ENCODE data around the gene PELI3.
"Not testable (repeated sequence)": the region's sequence is repeated elsewhere in the genome, so short reads cannot be mapped to it uniquely, and the experiment has no call there.

The PELI3 gene

DNA sequence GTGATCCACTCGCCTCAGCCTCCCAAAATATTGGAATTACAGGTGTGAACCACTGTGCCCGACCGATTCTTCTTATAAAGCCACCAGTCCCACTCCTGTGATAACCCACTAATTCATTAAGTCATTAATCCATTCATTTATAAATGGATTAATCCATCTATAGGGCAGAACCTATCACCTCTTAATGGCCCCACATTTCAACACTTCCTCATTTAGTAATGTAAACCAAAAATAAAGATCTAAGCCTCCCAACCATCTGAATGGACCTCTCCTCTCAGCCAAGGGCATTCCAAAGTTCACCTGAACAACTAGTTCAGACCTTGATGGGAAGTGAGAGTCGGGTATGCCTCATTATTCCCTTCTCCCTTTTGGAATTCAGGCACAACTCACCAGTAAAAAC is 18.2 kb upstream of the PELI3 start:
- H3K27me3 ChIP-seq (ENCODE audit: control insufficient read depth, insufficient read depth, low read length, poor library complexity, severe bottlenecking): no peaks in the 10 kb centered on the region
- no peak overlapping the region for H3K4me3 ChIP-seq (ENCODE audit: insufficient read depth, low read depth, low read length)
- H3K4me1 ChIP-seq (ENCODE audit: control insufficient read depth, insufficient read depth, low read length): no peaks in the 10 kb centered on the region
- WGBS, 2 experiments: 87 to 88% methylated on average over 4 of the region's 4 CpGs
- H3K36me3 ChIP-seq (ENCODE audit: control insufficient read depth, insufficient read depth, low read length): no peaks in the 10 kb centered on the region
- no peak overlapping the region for H3K27ac ChIP-seq (ENCODE audit: insufficient read depth, low read depth, low read length, poor library complexity, severe bottlenecking)
- H3K9me3 ChIP-seq (ENCODE audit: control insufficient read depth, low read length): no peaks in the 10 kb centered on the region

DNA sequence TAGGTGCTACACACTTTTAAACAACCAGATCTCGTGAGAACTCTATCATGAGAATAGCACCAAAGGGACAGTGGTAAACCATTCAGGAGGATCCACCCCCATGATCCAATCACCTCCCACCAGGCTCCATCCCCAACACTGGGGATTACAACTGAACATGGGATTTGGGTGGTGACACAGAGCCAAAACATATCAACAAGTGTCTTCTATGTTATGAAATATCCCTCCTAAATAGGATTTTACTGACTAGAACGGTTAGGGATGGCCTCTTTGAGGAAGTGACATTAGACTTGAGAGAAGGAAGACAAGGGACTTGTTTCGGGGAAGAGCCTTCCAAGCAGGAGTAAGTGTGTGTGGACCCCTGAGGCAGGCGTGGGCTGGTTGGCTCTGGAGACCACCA is 16.1 kb upstream of the PELI3 start:
- Histone ChIP-seq H3K9me3 (ENCODE audit: control insufficient read depth, low read length) (no peaks in the 10 kb centered on the region), H3K4me3 (ENCODE audit: insufficient read depth, low read depth, low read length) (no peak overlapping the region), H3K27ac (ENCODE audit: insufficient read depth, low read depth, low read length, poor library complexity, severe bottlenecking) (no peak overlapping the region), H3K27me3 (ENCODE audit: control insufficient read depth, insufficient read depth, low read length, poor library complexity, severe bottlenecking) (no peaks in the 10 kb centered on the region), H3K4me1 (ENCODE audit: control insufficient read depth, insufficient read depth, low read length) (no peaks in the 10 kb centered on the region), H3K36me3 (ENCODE audit: control insufficient read depth, insufficient read depth, low read length) (no peaks in the 10 kb centered on the region)
- WGBS, 2 experiments: 82 to 86% methylated on average over 4 of the region's 4 CpGs

DNA sequence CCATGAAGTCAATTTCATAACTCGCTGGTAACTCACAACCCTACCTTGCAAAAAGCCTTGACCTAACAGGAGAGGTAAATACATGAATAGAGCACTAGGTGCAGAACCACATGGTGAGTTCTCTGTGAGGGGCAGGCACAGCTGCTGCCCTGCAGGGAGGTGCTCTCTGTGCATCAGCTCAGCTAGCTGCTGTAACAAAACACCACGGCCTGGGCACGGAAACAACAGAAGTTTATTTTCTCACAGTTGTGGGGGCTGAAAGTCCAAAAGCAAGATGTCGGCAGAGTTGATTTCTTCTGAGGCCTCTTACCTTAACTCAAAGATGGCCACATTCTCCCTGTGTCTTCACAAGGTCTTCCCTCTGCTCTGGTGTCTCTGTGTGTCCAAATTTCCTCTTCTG is 15.0 kb upstream of the PELI3 start:
- H3K4me3 ChIP-seq (ENCODE audit: insufficient read depth, low read depth, low read length): no peak overlapping the region
- H3K36me3 ChIP-seq (ENCODE audit: control insufficient read depth, insufficient read depth, low read length): no peaks in the 10 kb centered on the region
- H3K27me3 ChIP-seq (ENCODE audit: control insufficient read depth, insufficient read depth, low read length, poor library complexity, severe bottlenecking): no peaks in the 10 kb centered on the region
- no peaks in the 10 kb centered on the region for H3K9me3 ChIP-seq (ENCODE audit: control insufficient read depth, low read length)
- no peaks in the 10 kb centered on the region for H3K4me1 ChIP-seq (ENCODE audit: control insufficient read depth, insufficient read depth, low read length)
- no peak overlapping the region for H3K27ac ChIP-seq (ENCODE audit: insufficient read depth, low read depth, low read length, poor library complexity, severe bottlenecking)
- WGBS, 2 experiments: 87 to 89% methylated on average over 4 of the region's 4 CpGs

GRCh38 chr11:66454247-66454646 is 12.5 kb upstream of the PELI3 start:
- 73 to 76% methylated on average over 6 of the region's 6 CpGs for WGBS, 2 experiments
- H3K27me3 ChIP-seq (ENCODE audit: control insufficient read depth, insufficient read depth, low read length, poor library complexity, severe bottlenecking): no peaks in the 10 kb centered on the region
- no peaks in the 10 kb centered on the region for H3K4me1 ChIP-seq (ENCODE audit: control insufficient read depth, insufficient read depth, low read length)

DNA sequence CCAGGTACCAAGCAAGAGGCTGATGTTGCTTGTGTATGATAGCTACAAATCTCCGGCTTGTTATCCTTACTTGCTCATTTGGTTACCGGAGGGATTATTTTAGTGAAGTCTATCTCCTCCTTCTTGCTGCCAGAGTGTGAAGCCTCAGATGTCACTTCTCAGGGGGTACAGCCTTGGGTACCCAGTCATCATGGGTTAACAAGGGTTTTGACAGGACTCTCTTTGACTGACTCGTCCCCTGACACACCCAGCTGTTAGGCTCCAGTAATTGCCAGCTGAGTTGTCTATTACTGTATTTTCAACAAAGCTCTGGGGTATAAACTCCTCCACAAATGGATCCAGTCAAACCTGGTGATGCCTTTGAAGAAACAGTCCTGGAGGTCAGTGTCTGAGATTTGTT is 11.9 kb upstream of the PELI3 start:
- no peak overlapping the region for H3K4me3 ChIP-seq (ENCODE audit: insufficient read depth, low read depth, low read length)

More at GRCh38 chr11:66454247-66454646, 12.5 kb upstream of the PELI3 start:
- no peaks in the 10 kb centered on the region for H3K9me3 ChIP-seq (ENCODE audit: control insufficient read depth, low read length)
- H3K36me3 ChIP-seq (ENCODE audit: control insufficient read depth, insufficient read depth, low read length): no peaks in the 10 kb centered on the region
- H3K4me3 ChIP-seq (ENCODE audit: insufficient read depth, low read depth, low read length): no peak overlapping the region
- no peak overlapping the region for H3K27ac ChIP-seq (ENCODE audit: insufficient read depth, low read depth, low read length, poor library complexity, severe bottlenecking)

GRCh38 chr11:66457826-66458225 is 8.9 kb upstream of the PELI3 start:
- no peaks in the 10 kb centered on the region for H3K4me1 ChIP-seq (ENCODE audit: control insufficient read depth, insufficient read depth, low read length)
- no peaks in the 10 kb centered on the region for H3K36me3 ChIP-seq (ENCODE audit: control insufficient read depth, insufficient read depth, low read length)
- H3K9me3 ChIP-seq (ENCODE audit: control insufficient read depth, low read length): no peaks in the 10 kb centered on the region
- H3K27me3 ChIP-seq (ENCODE audit: control insufficient read depth, insufficient read depth, low read length, poor library complexity, severe bottlenecking): no peaks in the 10 kb centered on the region
- 90 to 91% methylated on average over 6 of the region's 6 CpGs for WGBS, 2 experiments
- no peak overlapping the region for H3K27ac ChIP-seq (ENCODE audit: insufficient read depth, low read depth, low read length, poor library complexity, severe bottlenecking)
- no peak overlapping the region for H3K4me3 ChIP-seq (ENCODE audit: insufficient read depth, low read depth, low read length)

More for the DNA sequence above, 11.9 kb upstream of the PELI3 start:
- Histone ChIP-seq H3K27ac (ENCODE audit: insufficient read depth, low read depth, low read length, poor library complexity, severe bottlenecking) (no peak overlapping the region), H3K36me3 (ENCODE audit: control insufficient read depth, insufficient read depth, low read length) (no peaks in the 10 kb centered on the region), H3K9me3 (ENCODE audit: control insufficient read depth, low read length) (no peaks in the 10 kb centered on the region), H3K4me1 (ENCODE audit: control insufficient read depth, insufficient read depth, low read length) (no peaks in the 10 kb centered on the region), H3K27me3 (ENCODE audit: control insufficient read depth, insufficient read depth, low read length, poor library complexity, severe bottlenecking) (no peaks in the 10 kb centered on the region)
- 73 to 88% methylated on average over 3 of the region's 3 CpGs for WGBS, 2 experiments

- Histone ChIP-seq H3K4me3 (ENCODE audit: insufficient read depth, low read depth, low read length) (no peak overlapping the region), H3K9me3 (ENCODE audit: control insufficient read depth, low read length) (no peaks in the 10 kb centered on the region), H3K36me3 (ENCODE audit: control insufficient read depth, insufficient read depth, low read length) (no peaks in the 10 kb centered on the region), H3K27ac (ENCODE audit: insufficient read depth, low read depth, low read length, poor library complexity, severe bottlenecking) (no peak overlapping the region), H3K27me3 (ENCODE audit: control insufficient read depth, insufficient read depth, low read length, poor library complexity, severe bottlenecking) (no peaks in the 10 kb centered on the region), H3K4me1 (ENCODE audit: control insufficient read depth, insufficient read depth, low read length) (no peaks in the 10 kb centered on the region)
- 83 to 88% methylated on average over 5 of the region's 5 CpGs for WGBS, 2 experiments
Measured at GRCh38 chr11:66459138-66459778, 7.4 kb upstream of the PELI3 start.

GRCh38 chr11:66462010-66462409 is 4.7 kb upstream of the PELI3 start:
- Histone ChIP-seq H3K27ac (ENCODE audit: insufficient read depth, low read depth, low read length, poor library complexity, severe bottlenecking) (no peak overlapping the region), H3K4me3 (ENCODE audit: insufficient read depth, low read depth, low read length) (no peak overlapping the region), H3K27me3 (ENCODE audit: control insufficient read depth, insufficient read depth, low read length, poor library complexity, severe bottlenecking) (no peaks in the 10 kb centered on the region), H3K4me1 (ENCODE audit: control insufficient read depth, insufficient read depth, low read length) (no peaks in the 10 kb centered on the region), H3K36me3 (ENCODE audit: control insufficient read depth, insufficient read depth, low read length) (no peaks in the 10 kb centered on the region), H3K9me3 (ENCODE audit: control insufficient read depth, low read length) (no peaks in the 10 kb centered on the region)

- H3K27me3 ChIP-seq (ENCODE audit: control insufficient read depth, insufficient read depth, low read length, poor library complexity, severe bottlenecking): no peaks in the 10 kb centered on the region
- WGBS, 2 experiments: 94 to 96% methylated on average over 3 of the region's 3 CpGs
Measured at GRCh38 chr11:66462911-66463310, 3.8 kb upstream of the PELI3 start.

GRCh38 chr11:66464116-66464515 is 2.6 kb upstream of the PELI3 start:
- H3K27ac ChIP-seq (ENCODE audit: insufficient read depth, low read depth, low read length, poor library complexity, severe bottlenecking); H3K9me3 ChIP-seq (ENCODE audit: control insufficient read depth, low read length); H3K36me3 ChIP-seq (ENCODE audit: control insufficient read depth, insufficient read depth, low read length); H3K4me3 ChIP-seq (ENCODE audit: insufficient read depth, low read depth, low read length); H3K27me3 ChIP-seq (ENCODE audit: control insufficient read depth, insufficient read depth, low read length, poor library complexity, severe bottlenecking): not testable (repeated sequence)
- H3K4me1 ChIP-seq (ENCODE audit: control insufficient read depth, insufficient read depth, low read length): peaks cover 11% of the 10 kb centered on the region
- 92 to 100% methylated on average over 2 to 4 of the region's 5 CpGs for WGBS, 2 experiments

More at GRCh38 chr11:66462911-66463310, 3.8 kb upstream of the PELI3 start:
- Histone ChIP-seq H3K4me1 (ENCODE audit: control insufficient read depth, insufficient read depth, low read length) (peaks cover 5% of the 10 kb centered on the region), H3K9me3 (ENCODE audit: control insufficient read depth, low read length) (no peaks in the 10 kb centered on the region), H3K27ac (ENCODE audit: insufficient read depth, low read depth, low read length, poor library complexity, severe bottlenecking) (no peak overlapping the region), H3K4me3 (ENCODE audit: insufficient read depth, low read depth, low read length) (no peak overlapping the region), H3K36me3 (ENCODE audit: control insufficient read depth, insufficient read depth, low read length) (no peaks in the 10 kb centered on the region)

DNA sequence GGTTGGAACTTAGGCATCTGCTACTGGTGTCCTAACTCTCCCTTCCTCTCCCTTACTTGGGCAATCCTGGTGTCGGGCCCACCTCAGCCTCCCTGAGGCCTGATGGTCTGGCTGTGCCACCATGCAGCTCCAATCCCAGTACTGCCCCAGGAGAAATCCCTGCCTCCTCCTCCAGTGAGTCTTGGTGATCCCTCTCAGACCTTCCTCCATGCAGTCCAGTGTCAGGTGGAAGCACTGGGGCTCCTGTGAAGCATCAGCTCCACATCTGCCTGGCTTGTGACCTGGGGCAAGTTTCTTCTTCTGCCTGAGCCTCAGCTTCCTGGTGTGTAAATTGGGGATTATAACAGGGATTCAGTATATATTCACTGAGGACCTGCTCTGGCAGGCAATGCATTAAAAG is 1.8 kb upstream of the PELI3 start:
- Histone ChIP-seq H3K27ac (ENCODE audit: insufficient read depth, low read depth, low read length, poor library complexity, severe bottlenecking) (no peak overlapping the region), H3K36me3 (ENCODE audit: control insufficient read depth, insufficient read depth, low read length) (no peaks in the 10 kb centered on the region)
- 93 to 94% methylated on average over 1 of the region's 1 CpG for WGBS, 2 experiments

More for the DNA sequence above, 1.8 kb upstream of the PELI3 start:
- Histone ChIP-seq H3K4me1 (ENCODE audit: control insufficient read depth, insufficient read depth, low read length) (peaks cover 11% of the 10 kb centered on the region), H3K27me3 (ENCODE audit: control insufficient read depth, insufficient read depth, low read length, poor library complexity, severe bottlenecking) (no peaks in the 10 kb centered on the region), H3K4me3 (ENCODE audit: insufficient read depth, low read depth, low read length) (no peak overlapping the region), H3K9me3 (ENCODE audit: control insufficient read depth, low read length) (no peaks in the 10 kb centered on the region)

All from ectodermal cell (in vitro differentiated cells).